H9 (cell line): ENCODE data around the gene SLC35B2. TPM values are rescaled to one million over a fixed set of nuclear protein-coding genes. Genes with fewer than 3 reads are reported as not detected.

ENCODE experiments used
- DNase-seq: peaks from one replicate; pipeline ENCODE4 v3.0.0-alpha.2; 2017
- H2AFZ ChIP-seq: one replicate; pipeline ENCODE4 v1.6.1; 2013; ENCODE audit warnings: mild to moderate bottlenecking, low read length, control low read depth, moderate library complexity
- H2AK5ac ChIP-seq: 2 replicates; pipeline ENCODE4 v1.6.1; 2013; ENCODE audit warnings: low read length, control low read depth, mixed read lengths; ENCODE audit not compliant: insufficient read length
- H2BK120ac ChIP-seq: one replicate; pipeline ENCODE4 v1.6.1; 2013; ENCODE audit warnings: low read depth, mild to moderate bottlenecking, low read length, control low read depth, inconsistent platforms; ENCODE audit not compliant: poor library complexity, severe bottlenecking
- H2BK12ac ChIP-seq: 2 replicates; pipeline ENCODE4 v1.6.1; 2013; ENCODE audit warnings: low read length, control low read depth, mixed read lengths, low read depth; ENCODE audit not compliant: insufficient read length
- H2BK15ac ChIP-seq: 2 replicates; pipeline ENCODE4 v1.6.1; 2013; ENCODE audit warnings: low read depth, low read length, control low read depth
- H2BK20ac ChIP-seq: one replicate; pipeline ENCODE4 v1.6.1; 2013; ENCODE audit warnings: low read depth, mild to moderate bottlenecking, low read length, control low read depth, inconsistent platforms; ENCODE audit not compliant: poor library complexity, severe bottlenecking
- H2BK5ac ChIP-seq: 2 replicates; pipeline ENCODE4 v1.6.1; 2013; ENCODE audit warnings: low read length, control low read depth, mixed read lengths; ENCODE audit not compliant: insufficient read length
- H3K14ac ChIP-seq: 2 replicates; pipeline ENCODE4 v1.6.1; 2013; ENCODE audit warnings: low read length, control low read depth; ENCODE audit not compliant: insufficient read depth
- H3K18ac ChIP-seq: 2 replicates; pipeline ENCODE4 v1.6.1; 2013; ENCODE audit warnings: low read depth, mild to moderate bottlenecking, mixed read lengths, low read length, control low read depth; ENCODE audit not compliant: insufficient read length
- H3K23ac ChIP-seq: 2 replicates; pipeline ENCODE4 v1.6.1; 2013; ENCODE audit warnings: low read length, control low read depth, mixed read lengths, low read depth; ENCODE audit not compliant: insufficient read length
- H3K23me2 ChIP-seq: 2 replicates; pipeline ENCODE4 v1.6.1; 2013; ENCODE audit warnings: low read depth, mild to moderate bottlenecking, mixed read lengths, low read length, control low read depth; ENCODE audit not compliant: insufficient read length, poor library complexity, severe bottlenecking
- H3K27ac ChIP-seq: 2 replicates; pipeline ENCODE4 v1.5.1; 2013; ENCODE audit warnings: low read length, control low read depth, mixed read lengths, low read depth; ENCODE audit not compliant: insufficient read length
- H3K27me3 ChIP-seq: 2 replicates; pipeline ENCODE4 v1.6.1; 2013; ENCODE audit warnings: low read length, control low read depth, inconsistent platforms; ENCODE audit not compliant: insufficient read depth
- H3K4ac ChIP-seq: 2 replicates; pipeline ENCODE4 v1.6.1; 2013; ENCODE audit warnings: low read depth, mild to moderate bottlenecking, control low read depth, inconsistent platforms, low read length, moderate library complexity
- H3K4me1 ChIP-seq: 2 replicates; pipeline ENCODE4 v1.6.1; 2013; ENCODE audit warnings: low read length, control low read depth, inconsistent platforms; ENCODE audit not compliant: insufficient read depth
- H3K4me2 ChIP-seq: 2 replicates; pipeline ENCODE4 v1.6.1; 2013; ENCODE audit warnings: low read length, control low read depth, mixed read lengths; ENCODE audit not compliant: insufficient read length, insufficient read depth
- H3K56ac ChIP-seq: 2 replicates; pipeline ENCODE4 v1.6.1; 2013; ENCODE audit warnings: low read depth, mild to moderate bottlenecking, mixed read lengths, low read length, control low read depth; ENCODE audit not compliant: insufficient read length
- H3K79me1 ChIP-seq: 2 replicates; pipeline ENCODE4 v1.6.1; 2013; ENCODE audit warnings: low read depth, mild to moderate bottlenecking, moderate library complexity, low read length, control low read depth, inconsistent platforms; ENCODE audit not compliant: insufficient read depth, poor library complexity, severe bottlenecking
- H3K79me2 ChIP-seq: 2 replicates; pipeline ENCODE4 v1.6.1; 2013; ENCODE audit warnings: low read length, control low read depth, inconsistent platforms; ENCODE audit not compliant: insufficient read depth
- H3K9ac ChIP-seq: 2 replicates; pipeline ENCODE4 v1.6.1; 2013; ENCODE audit warnings: low read length, control low read depth, mixed read lengths; ENCODE audit not compliant: insufficient read length; ENCODE audit errors: extremely low read depth
- H3K9me3 ChIP-seq: one replicate; pipeline ENCODE4 v1.6.1; 2013; ENCODE audit warnings: low read depth, low read length, inconsistent platforms; ENCODE audit not compliant: control insufficient read depth
- H3T11ph ChIP-seq: one replicate; pipeline ENCODE4 v1.6.1; 2013; ENCODE audit warnings: mild to moderate bottlenecking, low read length, control low read depth, inconsistent platforms
- H4K20me1 ChIP-seq: one replicate; pipeline ENCODE4 v1.6.1; 2013; ENCODE audit not compliant: control insufficient read depth, insufficient read length, insufficient read depth
- H4K5ac ChIP-seq: 2 replicates; pipeline ENCODE4 v1.6.1; 2013; ENCODE audit warnings: low read depth, mild to moderate bottlenecking, mixed read lengths, low read length, control low read depth; ENCODE audit not compliant: insufficient read length
- H4K8ac ChIP-seq: replicated peaks from 2 replicates; pipeline ENCODE4 v1.6.1; 2013; ENCODE audit warnings: low read length, control low read depth, mixed read lengths, low read depth; ENCODE audit not compliant: insufficient read length
- H4K91ac ChIP-seq: 2 replicates; pipeline ENCODE4 v1.6.1; 2013; ENCODE audit warnings: low read depth, mild to moderate bottlenecking, moderate library complexity, mixed read lengths, low read length, control low read depth; ENCODE audit not compliant: insufficient read length
- H3K27ac Mint-ChIP-seq, 3 experiments: 2 replicates in 2 of 3; 3 replicates in 1 of 3; pipeline ENCODE4 v1.8.0; 2020 to 2021; ENCODE audit warnings: mixed read lengths in 3 of 3, mild to moderate bottlenecking in 1 of 3, moderate library complexity in 1 of 3
- H3K27me3 Mint-ChIP-seq: 2 replicates; pipeline ENCODE4 v1.8.0; 2021; ENCODE audit warnings: low read depth, mild to moderate bottlenecking, moderate library complexity, mixed read lengths
- H3K36me3 Mint-ChIP-seq, 3 experiments: 2 replicates in 2 of 3; 3 replicates in 1 of 3; pipeline ENCODE4 v1.8.0; 2020 to 2021; ENCODE audit warnings: low read depth in 3 of 3, mixed read lengths in 3 of 3; ENCODE audit not compliant: insufficient read depth in 1 of 3
- H3K4me1 Mint-ChIP-seq, 2 experiments: 2 replicates each; pipeline ENCODE4 v1.8.0; 2020; ENCODE audit warnings: mixed read lengths in 2 of 2
- H3K4me3 Mint-ChIP-seq, 2 experiments: 2 replicates in 1 of 2; 3 replicates in 1 of 2; pipeline ENCODE4 v1.8.0; 2020 to 2021; ENCODE audit warnings: mild to moderate bottlenecking in 2 of 2, mixed read lengths in 2 of 2, moderate library complexity in 1 of 2
- H3K9me3 Mint-ChIP-seq, 2 experiments: 2 replicates in 1 of 2; 3 replicates in 1 of 2; pipeline ENCODE4 v1.8.0; 2020; ENCODE audit warnings: mild to moderate bottlenecking in 2 of 2, mixed read lengths in 2 of 2, moderate library complexity in 1 of 2
- WGBS: extraction: QIAGEN DNeasy Blood & Tissue Kit; methylation state at CpG from one replicate; pipeline ENCODE4 v1.1.7; 2013; ENCODE audit warnings: missing lambda C conversion rate, low lambda C conversion rate, mixed read lengths; ENCODE audit not compliant: insufficient read length; ENCODE audit errors: extremely low coverage; 5-methylcytosine and 5-hydroxymethylcytosine counted together
- total RNA-seq: library from RNA; stranded (reverse); gene quantifications from 2 replicates; pipeline ENCODE4 v1.2.1, GENCODE V29; 2021
- TF ChIP-seq, protein P1 (sequence below): fragments of 200-600 bp; sonication (generic); conservative IDR thresholded peaks from 3 replicates; pipeline ENCODE4 v1.8.0; 2021; ENCODE audit warnings: antibody characterized with exemption, mild to moderate bottlenecking

The SLC35B2 gene
- total RNA-seq, 1 experiment from 2014 or later = 34.5 TPM

- Histone ChIP-seq H3K27me3 (no peaks in the 10 kb centered on the region), H2BK12ac (no peak within 1 kb of the TSS), H3K56ac (no peak within 1 kb of the TSS), H2BK15ac (no peak within 1 kb of the TSS), H3K79me2 (no peaks in the 10 kb centered on the region), H3K14ac (no peak within 1 kb of the TSS; the same call in 1 of the 2 replicates), H2BK20ac (no peak within 1 kb of the TSS), H3T11ph (no peak within 1 kb of the TSS), H2BK5ac (no peak within 1 kb of the TSS), H4K20me1 (no peaks in the 10 kb centered on the region), H3K9ac (peak within 1 kb of the TSS; percentile 1), H3K4me1 (peaks cover 16% of the 10 kb centered on the region; the same call in 1 of the 2 replicates), H2AK5ac (no peak within 1 kb of the TSS), H3K23ac (no peak within 1 kb of the TSS), H3K18ac (no peak within 1 kb of the TSS), H3K27ac (no peak within 1 kb of the TSS), H3K23me2 (peaks cover 8% of the 10 kb centered on the region), H4K8ac (no peak within 1 kb of the TSS), H3K9me3 (no peaks in the 10 kb centered on the region), H3K79me1 (no peaks in the 10 kb centered on the region), H4K5ac (no peak within 1 kb of the TSS), H4K91ac (no peak within 1 kb of the TSS), H2BK120ac (no peak within 1 kb of the TSS), H2AFZ (no peak within 1 kb of the TSS), H3K4ac (no peak within 1 kb of the TSS), H3K4me2 (peak within 1 kb of the TSS; percentile 1)
- Mint-ChIP-seq H3K9me3 (no peaks in the 10 kb centered on the region), H3K4me3 (peak within 1 kb of the TSS; percentile 33 to 70), H3K4me1 (peaks cover 38 to 39% of the 10 kb centered on the region in 2 experiments), H3K27ac (peak within 1 kb of the TSS; percentile 58 to 100 (median 67); a peak in 4 of 7 replicates), H3K36me3 (peaks cover 0 to 3% (median 0%) of the 10 kb centered on the region in 3 experiments; a peak in 2 of 7 replicates), H3K27me3 (peaks cover 4% of the 10 kb centered on the region)
- WGBS = no CpG with 5 or more reads among the region's 7 CpGs
- TF ChIP-seq, protein P1, sequence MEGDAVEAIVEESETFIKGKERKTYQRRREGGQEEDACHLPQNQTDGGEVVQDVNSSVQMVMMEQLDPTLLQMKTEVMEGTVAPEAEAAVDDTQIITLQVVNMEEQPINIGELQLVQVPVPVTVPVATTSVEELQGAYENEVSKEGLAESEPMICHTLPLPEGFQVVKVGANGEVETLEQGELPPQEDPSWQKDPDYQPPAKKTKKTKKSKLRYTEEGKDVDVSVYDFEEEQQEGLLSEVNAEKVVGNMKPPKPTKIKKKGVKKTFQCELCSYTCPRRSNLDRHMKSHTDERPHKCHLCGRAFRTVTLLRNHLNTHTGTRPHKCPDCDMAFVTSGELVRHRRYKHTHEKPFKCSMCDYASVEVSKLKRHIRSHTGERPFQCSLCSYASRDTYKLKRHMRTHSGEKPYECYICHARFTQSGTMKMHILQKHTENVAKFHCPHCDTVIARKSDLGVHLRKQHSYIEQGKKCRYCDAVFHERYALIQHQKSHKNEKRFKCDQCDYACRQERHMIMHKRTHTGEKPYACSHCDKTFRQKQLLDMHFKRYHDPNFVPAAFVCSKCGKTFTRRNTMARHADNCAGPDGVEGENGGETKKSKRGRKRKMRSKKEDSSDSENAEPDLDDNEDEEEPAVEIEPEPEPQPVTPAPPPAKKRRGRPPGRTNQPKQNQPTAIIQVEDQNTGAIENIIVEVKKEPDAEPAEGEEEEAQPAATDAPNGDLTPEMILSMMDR = no peak
- DNase-seq = peak; percentile 72
Observed at GRCh38 chr6:44216677-44217331, 40.5 kb downstream of the SLC35B2 start, which contains the start of gene MYMX. Gene MYMX, plus strand, starts transcription at chr6:44216926. Its CDS starts 546 bp downstream, at chr6:44217472.
